T-helper 17 cell (primary cell): ENCODE measurements around the gene INPP4B. TPM values are rescaled to one million over a fixed set of nuclear protein-coding genes. Genes with fewer than 3 reads are reported as not detected.
A peak's percentile ranks its signal among the peaks of the same experiment; 100 is the strongest.

Experiments used
- ATAC-seq: fragments of 150-1000 bp; cut with Tn5 transposase; 2 replicates; pipeline ENCODE4 v1.10.0; 2021; ENCODE audit warnings: mild to moderate bottlenecking, moderate library complexity
- DNase-seq, 3 donors: peaks; one replicate each; pipeline versions ENCODE4 v3.0.0 to v3.0.0-alpha.2; 2020 to 2021
- H3K9me3 ChIP-seq: one replicate; pipeline ENCODE4 v1.7.0; 2013; ENCODE audit warnings: low read length, mild to moderate bottlenecking; ENCODE audit not compliant: control insufficient read depth, poor library complexity, severe bottlenecking
- H3K27ac Mint-ChIP-seq: one replicate; pipeline ENCODE4 v1.8.0; 2022; ENCODE audit warnings: mild to moderate bottlenecking, moderate library complexity, mixed read lengths
- H3K27me3 Mint-ChIP-seq: one replicate; pipeline ENCODE4 v1.8.0; 2022; ENCODE audit warnings: mixed read lengths
- H3K36me3 Mint-ChIP-seq: one replicate; pipeline ENCODE4 v1.8.0; 2022; ENCODE audit warnings: low read depth, mixed read lengths
- H3K4me1 Mint-ChIP-seq: one replicate; pipeline ENCODE4 v1.8.0; 2022; ENCODE audit warnings: mild to moderate bottlenecking, mixed read lengths
- H3K4me3 Mint-ChIP-seq: one replicate; pipeline ENCODE4 v1.8.0; 2022; ENCODE audit warnings: mild to moderate bottlenecking, moderate library complexity, mixed read lengths
- total RNA-seq, 4 donors: library from RNA in 2 of 4; stranded (reverse) in 2 of 4; gene quantifications; one replicate each; pipeline ENCODE4 v1.2.3 and lab custom pipeline; 2022 to 2026

Gene INPP4B
- total RNA-seq, 2 donors from 2014 or later, result 91.8 to 102 TPM

GRCh38 chr4:142473218-142473959, 372.7 kb downstream of the INPP4B start:
- no peaks in the 10 kb centered on the region for H3K27me3 Mint-ChIP-seq
- no peaks in the 10 kb centered on the region for H3K36me3 Mint-ChIP-seq
- H3K27ac Mint-ChIP-seq, result peak overlapping the region; percentile 73
- H3K9me3 ChIP-seq, result no peaks in the 10 kb centered on the region
- ATAC-seq, result no peak
- no peak overlapping the region for H3K4me3 Mint-ChIP-seq
- DNase-seq, result no peak
- H3K4me1 Mint-ChIP-seq, result peaks cover 19% of the 10 kb centered on the region

GRCh38 chr4:142467088-142467487, 379.0 kb downstream of the INPP4B start:
- Mint-ChIP-seq H3K4me1 (peaks cover 3% of the 10 kb centered on the region), H3K36me3 (peaks cover 2% of the 10 kb centered on the region), H3K4me3 (no peak overlapping the region), H3K27ac (no peak overlapping the region), H3K27me3 (no peaks in the 10 kb centered on the region)
- ATAC-seq, result no peak
- DNase-seq, result no peak
- H3K9me3 ChIP-seq, result no peaks in the 10 kb centered on the region

DNA sequence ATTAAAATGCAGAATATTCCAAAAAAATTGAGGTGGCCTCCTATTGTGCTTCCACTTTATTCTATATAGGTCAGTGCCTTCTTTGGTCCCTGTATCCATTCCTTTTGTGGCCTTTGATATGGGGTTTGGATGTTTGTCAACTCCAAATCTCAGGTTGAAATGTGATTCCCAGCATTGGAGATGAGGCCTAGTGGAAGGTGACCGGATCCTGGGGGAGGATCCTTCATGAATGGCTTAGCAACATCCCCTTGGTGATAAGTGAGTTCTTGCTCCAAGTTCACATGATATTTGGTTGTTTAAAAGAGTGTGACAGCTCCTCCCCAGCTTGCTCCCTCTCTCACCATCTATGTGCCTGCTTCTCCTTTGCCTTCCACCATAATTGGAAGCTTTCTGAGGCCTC, 380.6 kb downstream of the INPP4B start:
- peaks cover 3% of the 10 kb centered on the region for H3K4me1 Mint-ChIP-seq
- no peak overlapping the region for H3K27ac Mint-ChIP-seq
- H3K9me3 ChIP-seq, result no peaks in the 10 kb centered on the region
- no peak overlapping the region for H3K4me3 Mint-ChIP-seq
- no peak for ATAC-seq
- DNase-seq, result no peak
- H3K36me3 Mint-ChIP-seq, result peaks cover 4% of the 10 kb centered on the region
- no peaks in the 10 kb centered on the region for H3K27me3 Mint-ChIP-seq

DNA sequence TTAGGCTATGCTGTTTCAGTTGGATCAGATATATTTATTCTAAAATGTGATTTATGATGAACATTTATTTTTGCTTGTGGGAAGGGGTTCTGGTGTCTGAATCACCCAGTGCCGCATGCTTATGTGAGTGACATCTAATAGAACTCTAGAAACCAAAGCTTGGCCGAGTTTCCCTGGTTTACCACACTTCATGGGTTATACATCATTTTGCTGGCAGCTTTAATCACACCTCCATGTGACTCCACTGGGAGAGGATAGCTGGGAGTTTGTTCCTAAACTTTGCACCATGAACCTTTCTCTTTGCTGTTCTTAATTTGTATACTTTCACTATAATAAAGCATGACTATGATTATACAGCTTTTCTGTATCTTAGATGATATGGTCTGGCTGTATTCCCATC, 382.9 kb downstream of the INPP4B start:
- peaks cover 4% of the 10 kb centered on the region for H3K36me3 Mint-ChIP-seq
- no peaks in the 10 kb centered on the region for H3K9me3 ChIP-seq
- no peak overlapping the region for H3K27ac Mint-ChIP-seq
- ATAC-seq, result no peak
- no peak overlapping the region for H3K4me3 Mint-ChIP-seq
- no peaks in the 10 kb centered on the region for H3K27me3 Mint-ChIP-seq
- H3K4me1 Mint-ChIP-seq, result peaks cover 6% of the 10 kb centered on the region
- no peak for DNase-seq

DNA sequence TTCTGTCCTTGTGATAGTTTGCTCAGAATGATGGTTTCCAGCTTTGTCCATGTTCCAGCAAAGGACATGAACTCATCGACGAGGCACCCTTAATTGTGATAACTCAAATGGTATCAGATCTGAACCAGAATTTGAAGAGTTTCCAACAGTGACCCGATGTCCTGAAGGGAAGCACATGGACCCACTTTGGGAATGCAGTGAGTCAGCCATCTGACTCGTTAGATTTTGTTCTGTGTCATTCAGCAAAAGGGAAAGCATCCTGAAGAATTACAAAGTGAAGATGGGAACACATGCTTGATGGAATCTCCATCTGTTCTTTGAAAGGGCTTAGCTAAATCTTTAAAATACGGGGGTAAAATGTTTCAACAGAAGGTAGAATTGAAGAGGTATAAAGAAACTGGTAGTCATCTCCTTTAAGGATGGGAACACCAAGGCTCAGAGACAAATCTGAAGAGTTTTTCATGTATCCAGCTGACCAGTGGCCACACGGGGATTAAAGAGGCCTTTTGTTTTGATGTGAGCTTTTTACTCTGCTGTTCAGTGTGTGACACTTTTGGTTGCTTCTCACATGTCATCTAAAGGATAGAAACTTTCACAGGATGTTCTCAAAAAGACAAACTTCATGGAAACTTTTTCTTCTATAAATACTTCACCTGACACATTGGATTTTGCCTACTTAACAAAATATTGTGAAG, 393.8 kb downstream of the INPP4B start:
- ATAC-seq (no peak), DNase-seq (no peak)
- no peaks in the 10 kb centered on the region for H3K9me3 ChIP-seq
- Mint-ChIP-seq H3K4me1 (peaks cover 4% of the 10 kb centered on the region), H3K27ac (no peak overlapping the region), H3K4me3 (no peak overlapping the region), H3K27me3 (no peaks in the 10 kb centered on the region), H3K36me3 (no peaks in the 10 kb centered on the region)

DNA sequence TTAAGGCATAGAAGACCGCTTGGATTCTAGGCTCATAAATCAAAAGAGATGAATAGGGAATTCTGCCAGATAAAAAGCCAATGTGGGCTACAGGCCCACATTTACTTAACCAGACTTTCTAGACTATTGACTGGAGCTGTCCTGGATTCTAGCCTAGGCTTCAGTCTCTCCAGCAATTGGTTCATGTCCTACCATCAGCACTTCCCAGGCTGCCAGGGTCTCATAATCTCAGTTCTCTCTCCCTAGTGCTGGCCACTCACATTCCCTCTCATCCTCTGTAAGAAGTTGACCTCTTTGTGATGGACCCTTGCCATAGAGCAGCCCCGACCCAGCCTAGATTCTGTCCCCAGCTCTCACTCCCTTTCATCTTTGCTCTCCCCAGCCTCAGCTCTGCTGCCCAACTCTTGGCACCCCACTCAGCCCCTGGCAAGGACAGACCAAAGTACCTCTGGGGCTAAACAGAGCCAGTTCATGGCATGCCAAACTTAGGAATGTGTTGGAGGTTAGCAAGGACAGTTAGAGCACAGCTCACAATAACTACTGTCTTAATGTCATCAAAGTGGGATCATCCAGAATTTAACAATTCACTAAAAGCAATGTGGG, 396.2 kb downstream of the INPP4B start:
- H3K4me1 Mint-ChIP-seq, result peaks cover 10% of the 10 kb centered on the region
- no peaks in the 10 kb centered on the region for H3K36me3 Mint-ChIP-seq
- no peak for ATAC-seq
- H3K9me3 ChIP-seq, result no peaks in the 10 kb centered on the region
- no peak for DNase-seq
- H3K27me3 Mint-ChIP-seq, result no peaks in the 10 kb centered on the region
- H3K27ac Mint-ChIP-seq, result no peak overlapping the region
- no peak overlapping the region for H3K4me3 Mint-ChIP-seq

GRCh38 chr4:142447009-142447408, 399.1 kb downstream of the INPP4B start:
- no peak for ATAC-seq
- Mint-ChIP-seq H3K27ac (no peak overlapping the region), H3K4me3 (no peak overlapping the region), H3K36me3 (no peaks in the 10 kb centered on the region), H3K27me3 (no peaks in the 10 kb centered on the region), H3K4me1 (peaks cover 9% of the 10 kb centered on the region)
- no peaks in the 10 kb centered on the region for H3K9me3 ChIP-seq
- no peak for DNase-seq

GRCh38 chr4:142443469-142443868, 402.6 kb downstream of the INPP4B start:
- H3K4me1 Mint-ChIP-seq, result peaks cover 7% of the 10 kb centered on the region
- peak overlapping the region; percentile 17 for H3K27ac Mint-ChIP-seq
- ATAC-seq, result no peak
- no peak overlapping the region for H3K4me3 Mint-ChIP-seq
- H3K36me3 Mint-ChIP-seq, result no peaks in the 10 kb centered on the region
- no peaks in the 10 kb centered on the region for H3K27me3 Mint-ChIP-seq
- no peaks in the 10 kb centered on the region for H3K9me3 ChIP-seq
- no peak for DNase-seq

DNA sequence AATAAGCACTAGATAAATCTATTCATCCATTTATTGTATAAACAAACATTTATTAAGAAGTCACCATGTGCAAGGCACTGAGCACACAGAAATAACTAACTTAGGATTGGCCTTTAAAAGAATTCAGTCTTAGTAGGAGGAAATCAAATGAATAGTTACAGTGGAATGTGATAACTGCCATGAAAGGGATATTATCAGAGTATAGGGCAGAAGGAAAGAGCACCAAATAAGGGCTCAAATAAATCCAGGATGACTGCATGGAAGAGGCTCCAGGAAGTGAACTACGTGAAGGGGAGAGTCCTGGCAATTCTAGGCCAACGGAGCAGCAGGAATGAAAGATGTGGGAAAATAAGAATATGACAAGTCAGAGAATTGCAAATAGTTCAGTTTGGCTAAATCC, 406.0 kb downstream of the INPP4B start:
- no peaks in the 10 kb centered on the region for H3K4me1 Mint-ChIP-seq
- ATAC-seq, result no peak
- peaks cover 3% of the 10 kb centered on the region for H3K36me3 Mint-ChIP-seq
- no peak overlapping the region for H3K4me3 Mint-ChIP-seq
- no peak for DNase-seq
- H3K9me3 ChIP-seq, result no peaks in the 10 kb centered on the region
- H3K27me3 Mint-ChIP-seq, result no peaks in the 10 kb centered on the region
- no peak overlapping the region for H3K27ac Mint-ChIP-seq

DNA sequence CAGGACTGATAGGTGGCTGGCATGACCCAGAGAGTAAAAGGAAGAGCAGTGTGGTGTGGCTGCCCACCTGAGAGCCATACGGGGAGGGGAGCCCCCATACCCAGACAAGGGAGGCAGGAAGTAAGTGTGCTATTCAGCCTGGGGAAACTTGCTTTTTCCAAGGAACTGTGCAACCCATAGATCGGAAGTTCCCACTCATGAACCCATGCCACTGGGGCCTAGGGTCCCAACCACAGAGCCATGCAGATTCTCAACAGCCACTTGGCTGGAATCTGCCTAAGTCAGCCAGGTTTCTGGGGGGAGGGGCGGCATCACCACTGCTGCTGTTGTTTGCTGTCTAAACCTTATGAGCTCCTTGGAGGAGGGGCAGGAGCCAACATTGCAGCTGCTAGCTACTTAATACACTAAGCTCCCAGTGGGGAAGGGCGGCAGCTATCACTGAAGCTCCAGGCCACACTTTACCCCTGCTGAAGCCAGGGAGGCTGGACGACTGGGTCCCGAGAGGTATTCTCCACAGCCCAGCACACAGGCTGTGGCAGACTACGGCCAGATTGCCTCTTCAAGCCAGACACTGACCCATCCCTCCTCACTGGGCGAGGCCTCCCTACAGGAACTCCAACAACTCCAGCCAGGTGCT, 410.4 kb downstream of the INPP4B start:
- H3K4me3 Mint-ChIP-seq, result no peak overlapping the region
- H3K36me3 Mint-ChIP-seq, result peaks cover 3% of the 10 kb centered on the region
- H3K4me1 Mint-ChIP-seq, result peaks cover 12% of the 10 kb centered on the region
- H3K27ac Mint-ChIP-seq, result no peak overlapping the region
- no peaks in the 10 kb centered on the region for H3K27me3 Mint-ChIP-seq
- no peak for DNase-seq
- H3K9me3 ChIP-seq, result no peaks in the 10 kb centered on the region
- no peak for ATAC-seq

DNA sequence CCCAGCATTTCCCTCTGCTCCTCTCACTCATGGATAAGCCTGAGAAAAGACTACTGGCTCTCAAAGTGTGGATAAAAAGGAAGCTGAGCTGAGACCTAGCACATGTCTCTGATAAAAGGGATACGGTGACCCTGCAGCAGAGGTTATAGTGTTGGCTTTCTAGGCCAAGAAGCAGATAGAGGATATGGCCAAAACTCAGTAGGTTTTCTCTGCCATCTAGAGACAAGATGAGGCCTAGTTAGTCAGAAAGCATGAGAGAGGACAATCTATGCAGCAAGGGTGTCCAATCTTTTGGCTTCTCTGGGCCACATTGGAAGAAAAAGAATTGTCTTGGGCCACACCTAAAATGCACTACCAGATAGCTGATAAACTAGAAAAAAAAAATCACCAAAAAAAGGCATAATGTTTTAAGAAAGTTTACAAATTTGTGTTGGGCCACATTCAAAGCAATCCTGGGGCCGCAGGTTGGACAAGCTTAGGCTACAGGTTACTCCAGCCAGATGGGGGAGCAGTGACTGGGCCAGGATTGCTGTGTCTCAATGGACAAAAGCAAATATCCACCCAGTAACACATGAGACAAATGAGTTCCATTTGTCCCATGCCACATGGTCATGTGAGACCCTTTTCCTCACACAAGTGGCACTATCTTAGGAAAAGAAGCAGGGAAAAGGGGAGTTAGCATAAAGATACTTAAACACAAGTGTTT, 411.4 kb downstream of the INPP4B start:
- H3K4me1 Mint-ChIP-seq, result peaks cover 12% of the 10 kb centered on the region
- DNase-seq, result no peak
- no peaks in the 10 kb centered on the region for H3K9me3 ChIP-seq
- peaks cover 3% of the 10 kb centered on the region for H3K36me3 Mint-ChIP-seq
- ATAC-seq, result peak; percentile 59
- peak overlapping the region; percentile 72 for H3K27ac Mint-ChIP-seq
- no peaks in the 10 kb centered on the region for H3K27me3 Mint-ChIP-seq
- H3K4me3 Mint-ChIP-seq, result peak overlapping the region; percentile 47

- no peak for DNase-seq
- no peaks in the 10 kb centered on the region for H3K36me3 Mint-ChIP-seq
Observed at GRCh38 chr4:142428715-142429114, 417.4 kb downstream of the INPP4B start.

DNA sequence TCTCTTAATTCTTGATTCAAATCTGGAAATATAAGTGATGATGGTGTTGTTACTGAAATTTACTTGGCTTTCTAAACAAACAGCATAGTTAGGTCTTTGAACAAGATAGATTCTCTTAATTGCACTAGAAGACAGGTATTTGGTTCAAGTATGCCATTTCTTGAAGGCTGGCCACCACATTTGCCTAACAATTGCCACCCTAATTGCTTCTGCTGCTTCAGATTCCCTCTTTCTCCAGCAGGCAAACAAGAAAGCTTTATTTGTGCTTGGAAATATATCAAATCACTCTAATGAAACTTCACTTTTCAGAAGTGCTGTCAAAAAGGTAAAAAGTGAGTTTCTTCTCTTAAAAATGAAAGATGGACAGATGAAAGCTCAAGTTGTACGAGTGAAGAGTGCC, 418.6 kb downstream of the INPP4B start:
- peaks cover 2% of the 10 kb centered on the region for H3K36me3 Mint-ChIP-seq

More at GRCh38 chr4:142428715-142429114, 417.4 kb downstream of the INPP4B start:
- H3K27ac Mint-ChIP-seq, result no peak overlapping the region
- H3K9me3 ChIP-seq, result no peaks in the 10 kb centered on the region
- H3K27me3 Mint-ChIP-seq, result no peaks in the 10 kb centered on the region
- no peak for ATAC-seq
- H3K4me1 Mint-ChIP-seq, result peaks cover 8% of the 10 kb centered on the region
- H3K4me3 Mint-ChIP-seq, result no peak overlapping the region

More for the DNA sequence above, 418.6 kb downstream of the INPP4B start:
- Mint-ChIP-seq H3K4me3 (no peak overlapping the region), H3K27me3 (no peaks in the 10 kb centered on the region), H3K4me1 (peaks cover 2% of the 10 kb centered on the region), H3K27ac (no peak overlapping the region)
- ATAC-seq (no peak), DNase-seq (no peak)
- no peaks in the 10 kb centered on the region for H3K9me3 ChIP-seq
